Ishikawa (cell line): ENCODE results near the gene FHIT.

ENCODE experiments used
- CEBPB ChIP-seq: IDR thresholded peaks from 2 replicates; pipeline ENCODE4 v1.6.1; 2012
- CREB1 ChIP-seq: IDR thresholded peaks from 2 replicates; pipeline ENCODE4 v1.6.1; 2012; ENCODE audit warnings: low read depth
- EGR1 ChIP-seq: IDR thresholded peaks from 2 replicates; pipeline ENCODE4 v1.6.1; 2012
- EP300 ChIP-seq: IDR thresholded peaks from 2 replicates; pipeline ENCODE4 v1.6.1; 2012; ENCODE audit warnings: borderline replicate concordance
- FOXM1 ChIP-seq: IDR thresholded peaks from 2 replicates; pipeline ENCODE4 v1.6.1; 2012; ENCODE audit warnings: low read depth, borderline replicate concordance
- MAX ChIP-seq: IDR thresholded peaks from 2 replicates; pipeline ENCODE4 v1.6.1; 2012
- NFIC ChIP-seq: IDR thresholded peaks from 2 replicates; pipeline ENCODE4 v1.6.1; 2012
- RAD21 ChIP-seq: IDR thresholded peaks from 2 replicates; pipeline ENCODE4 v1.6.1; 2012; ENCODE audit warnings: low read depth
- TAF1 ChIP-seq: IDR thresholded peaks from 2 replicates; pipeline ENCODE4 v1.6.1; 2012; ENCODE audit warnings: low read depth, mild to moderate bottlenecking
- TCF12 ChIP-seq: IDR thresholded peaks from 2 replicates; pipeline ENCODE4 v1.6.1; 2012; ENCODE audit warnings: low read depth
- TEAD4 ChIP-seq: IDR thresholded peaks from 2 replicates; pipeline ENCODE4 v1.6.1; 2012
- YY1 ChIP-seq: IDR thresholded peaks from 2 replicates; pipeline ENCODE4 v1.6.1; 2012; ENCODE audit warnings: low read depth
- ZBTB7A ChIP-seq: IDR thresholded peaks from 2 replicates; pipeline ENCODE4 v1.6.1; 2012; ENCODE audit warnings: low read depth
- TF ChIP-seq, protein P1 (sequence below): IDR thresholded peaks from 2 replicates; pipeline ENCODE4 v1.6.1; 2012
- TF ChIP-seq, protein P2 (sequence below): IDR thresholded peaks from 2 replicates; pipeline ENCODE4 v1.6.1; 2012; ENCODE audit warnings: low read depth, mild to moderate bottlenecking

FHIT gene

GRCh38 chr3:59839283-59839682 lies 1412.0 kb downstream of the FHIT start:
- TF ChIP-seq MAX (no peak), TAF1 (no peak), NFIC (no peak)

GRCh38 chr3:59836531-59836930 lies 1414.7 kb downstream of the FHIT start:
- TF ChIP-seq TEAD4, result no peak

- TF ChIP-seq EGR1 (no peak), TAF1 (no peak), ZBTB7A (no peak), EP300 (no peak), NFIC (no peak), MAX (no peak), CREB1 (no peak), FOXM1 (no peak), TEAD4 (no peak), TCF12 (no peak), YY1 (no peak), RAD21 (no peak), CEBPB (no peak)
- TF ChIP-seq, protein P1, sequence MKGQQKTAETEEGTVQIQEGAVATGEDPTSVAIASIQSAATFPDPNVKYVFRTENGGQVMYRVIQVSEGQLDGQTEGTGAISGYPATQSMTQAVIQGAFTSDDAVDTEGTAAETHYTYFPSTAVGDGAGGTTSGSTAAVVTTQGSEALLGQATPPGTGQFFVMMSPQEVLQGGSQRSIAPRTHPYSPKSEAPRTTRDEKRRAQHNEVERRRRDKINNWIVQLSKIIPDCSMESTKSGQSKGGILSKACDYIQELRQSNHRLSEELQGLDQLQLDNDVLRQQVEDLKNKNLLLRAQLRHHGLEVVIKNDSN, result no peak
- TF ChIP-seq, protein P2, sequence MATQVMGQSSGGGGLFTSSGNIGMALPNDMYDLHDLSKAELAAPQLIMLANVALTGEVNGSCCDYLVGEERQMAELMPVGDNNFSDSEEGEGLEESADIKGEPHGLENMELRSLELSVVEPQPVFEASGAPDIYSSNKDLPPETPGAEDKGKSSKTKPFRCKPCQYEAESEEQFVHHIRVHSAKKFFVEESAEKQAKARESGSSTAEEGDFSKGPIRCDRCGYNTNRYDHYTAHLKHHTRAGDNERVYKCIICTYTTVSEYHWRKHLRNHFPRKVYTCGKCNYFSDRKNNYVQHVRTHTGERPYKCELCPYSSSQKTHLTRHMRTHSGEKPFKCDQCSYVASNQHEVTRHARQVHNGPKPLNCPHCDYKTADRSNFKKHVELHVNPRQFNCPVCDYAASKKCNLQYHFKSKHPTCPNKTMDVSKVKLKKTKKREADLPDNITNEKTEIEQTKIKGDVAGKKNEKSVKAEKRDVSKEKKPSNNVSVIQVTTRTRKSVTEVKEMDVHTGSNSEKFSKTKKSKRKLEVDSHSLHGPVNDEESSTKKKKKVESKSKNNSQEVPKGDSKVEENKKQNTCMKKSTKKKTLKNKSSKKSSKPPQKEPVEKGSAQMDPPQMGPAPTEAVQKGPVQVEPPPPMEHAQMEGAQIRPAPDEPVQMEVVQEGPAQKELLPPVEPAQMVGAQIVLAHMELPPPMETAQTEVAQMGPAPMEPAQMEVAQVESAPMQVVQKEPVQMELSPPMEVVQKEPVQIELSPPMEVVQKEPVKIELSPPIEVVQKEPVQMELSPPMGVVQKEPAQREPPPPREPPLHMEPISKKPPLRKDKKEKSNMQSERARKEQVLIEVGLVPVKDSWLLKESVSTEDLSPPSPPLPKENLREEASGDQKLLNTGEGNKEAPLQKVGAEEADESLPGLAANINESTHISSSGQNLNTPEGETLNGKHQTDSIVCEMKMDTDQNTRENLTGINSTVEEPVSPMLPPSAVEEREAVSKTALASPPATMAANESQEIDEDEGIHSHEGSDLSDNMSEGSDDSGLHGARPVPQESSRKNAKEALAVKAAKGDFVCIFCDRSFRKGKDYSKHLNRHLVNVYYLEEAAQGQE, result no peak
Measured at GRCh38 chr3:59832702-59833101, 1418.5 kb downstream of the FHIT start.

GRCh38 chr3:59832241-59832640 lies 1419.0 kb downstream of the FHIT start:
- TF ChIP-seq ZBTB7A (no peak), FOXM1 (no peak)

- no peak for TF ChIP-seq TEAD4
- TF ChIP-seq YY1, result no peak
- no peak for TF ChIP-seq NFIC
- TF ChIP-seq, protein P2, result no peak
- no peak for TF ChIP-seq CEBPB
- TF ChIP-seq RAD21, result no peak
- TF ChIP-seq EGR1, result no peak
- no peak for TF ChIP-seq FOXM1
- TF ChIP-seq MAX, result no peak
- TF ChIP-seq TCF12, result no peak
- no peak for TF ChIP-seq ZBTB7A
- TF ChIP-seq, protein P1, result no peak
- no peak for TF ChIP-seq TAF1
- TF ChIP-seq EP300, result no peak
- TF ChIP-seq CREB1, result no peak
Measured at GRCh38 chr3:59831394-59831793, 1419.9 kb downstream of the FHIT start.

- TF ChIP-seq EGR1, result no peak
- no peak for TF ChIP-seq TCF12
- TF ChIP-seq YY1, result no peak
- TF ChIP-seq, protein P1, result no peak
- TF ChIP-seq, protein P2, result no peak
- TF ChIP-seq ZBTB7A, result no peak
- TF ChIP-seq RAD21, result no peak
- no peak for TF ChIP-seq FOXM1
- TF ChIP-seq CREB1, result no peak
- TF ChIP-seq TEAD4, result no peak
- no peak for TF ChIP-seq EP300
- TF ChIP-seq CEBPB, result no peak
- no peak for TF ChIP-seq TAF1
- no peak for TF ChIP-seq MAX
- no peak for TF ChIP-seq NFIC
Measured at GRCh38 chr3:59829527-59829926, 1421.7 kb downstream of the FHIT start.
